Measurements from ENCODE around the gene CHD6. TPM values are rescaled to one million over a fixed set of nuclear protein-coding genes. Genes with fewer than 3 reads are reported as not detected.

Gene CHD6
- total and polyA plus RNA-seq, 2 of the 13 experiments (the other 11 are each of a cell fraction or from before 2014, with no cell fraction given), result 14.4 to 52.0 TPM

- 0 out of 2 replicates have a peak, but pooled peaks have one; percentile 18 for TF ChIP-seq NR0B2 (CRISPR knock-in tag; IDR thresholded peaks at IDR 0.05)
- peak; percentile 57 for TF ChIP-seq RXRB (CRISPR knock-in tag; IDR thresholded peaks at IDR 0.05; ENCODE audit: borderline replicate concordance)
- peak; percentile 72; the same call in 1 of the 2 replicates for TF ChIP-seq ZNF33B (CRISPR knock-in tag; IDR thresholded peaks at IDR 0.05)
- no peak for TF ChIP-seq ZNF710 (CRISPR knock-in tag; IDR thresholded peaks at IDR 0.05; ENCODE audit: borderline replicate concordance)
- peak; percentile 80 for TF ChIP-seq POLR2G (IDR thresholded peaks at IDR 0.05; ENCODE audit: low read depth, low read length)
- peak; percentile 69; the same call in 1 of the 2 replicates for TF ChIP-seq ZNF788 (CRISPR knock-in tag; IDR thresholded peaks at IDR 0.05; ENCODE audit: borderline replicate concordance)
- 0 out of 2 replicates have a peak, but pooled peaks have one; percentile 36 for TF ChIP-seq NFATC3 (CRISPR knock-in tag; IDR thresholded peaks at IDR 0.05)
- peak; percentile 49; the same call in 1 of the 2 replicates for TF ChIP-seq MNT (IDR thresholded peaks at IDR 0.05)
- peak; percentile 79; the same call in 1 of the 2 replicates for TF ChIP-seq SP5 (CRISPR knock-in tag; IDR thresholded peaks at IDR 0.05; ENCODE audit: borderline replicate concordance, low read depth)
- 0 out of 2 replicates have a peak, but pooled peaks have one; percentile 12 for TF ChIP-seq ZNF777 (CRISPR knock-in tag; IDR thresholded peaks at IDR 0.05)
- TF ChIP-seq MED13 (CRISPR knock-in tag; IDR thresholded peaks at IDR 0.05), result no peak
- no peak for TF ChIP-seq ZNF605 (CRISPR knock-in tag; IDR thresholded peaks at IDR 0.05)
- TF ChIP-seq SRY (CRISPR knock-in tag; IDR thresholded peaks at IDR 0.05), result 0 out of 2 replicates have a peak, but pooled peaks have one; percentile 19
- peak; percentile 94 for TF ChIP-seq ASH2L (IDR thresholded peaks at IDR 0.05; ENCODE audit: insufficient read length, low read depth, low read length)
- TF ChIP-seq ETV6 (CRISPR knock-in tag; conservative IDR thresholded peaks at IDR 0.05), result no peak
- no peak for TF ChIP-seq HMG20B (CRISPR knock-in tag; conservative IDR thresholded peaks at IDR 0.05)
- TF ChIP-seq HDAC1 (CRISPR knock-in tag; IDR thresholded peaks at IDR 0.05), result 0 out of 2 replicates have a peak, but pooled peaks have one; percentile 6
- TF ChIP-seq POLR2AphosphoS5 (IDR thresholded peaks at IDR 0.05; ENCODE audit: low read depth, low read length), result peak; percentile 84
- TF ChIP-seq ZNF235 (CRISPR knock-in tag; IDR thresholded peaks at IDR 0.05; ENCODE audit: borderline replicate concordance), result no peak
- TF ChIP-seq NR2F6 (IDR thresholded peaks at IDR 0.05), result no peak
- no peak; the same call in 1 of the 2 replicates for TF ChIP-seq NR2F6 (CRISPR knock-in tag; IDR thresholded peaks at IDR 0.05)
- peak; percentile 96 for TF ChIP-seq SKI (IDR thresholded peaks at IDR 0.05; ENCODE audit: partially characterized antibody)
- peak; percentile 87 for TF ChIP-seq THAP11 (CRISPR knock-in tag; IDR thresholded peaks at IDR 0.05)
- TF ChIP-seq MAZ (IDR thresholded peaks at IDR 0.05; ENCODE audit: borderline replicate concordance, low read depth, low read length), result peak; percentile 88
- TF ChIP-seq MAZ (CRISPR knock-in tag; IDR thresholded peaks at IDR 0.05; ENCODE audit: low read depth), result peak; percentile 82
- TF ChIP-seq ZNF775 (CRISPR knock-in tag; IDR thresholded peaks at IDR 0.05; ENCODE audit: borderline replicate concordance), result no peak
These were observed at the start of gene CHD6 (continued) for GRCh38 chr20:41617902-41618806.

All from HepG2 (cell line).